Cardiac muscle cell (in vitro differentiated cells and primary cell): ENCODE results near the gene HDAC4. TPM values are rescaled to one million over a fixed set of nuclear protein-coding genes. Genes with fewer than 3 reads are reported as not detected.

Experiments
- DNase-seq, 2 donors: peaks; one replicate each; pipeline versions ENCODE4 v3.0.0 to v3.0.0-alpha.2; 2010 to 2017; ENCODE audit warnings: low read depth in 1 of 2, low spot score in 1 of 2
- H3K27ac ChIP-seq: fragments of 200-600 bp; sonication (generic); 2 replicates; pipeline ENCODE4 v1.5.1; 2016
- H3K27me3 ChIP-seq: fragments of 200-600 bp; sonication (generic); 2 replicates; pipeline ENCODE4 v1.6.0; 2016; ENCODE audit warnings: control low read depth
- H3K36me3 ChIP-seq: fragments of 200-600 bp; sonication (generic); 2 replicates; pipeline ENCODE4 v1.5.1; 2016; ENCODE audit warnings: control low read depth
- H3K4me1 ChIP-seq: fragments of 200-600 bp; sonication (generic); 2 replicates; pipeline ENCODE4 v1.8.1; 2017; ENCODE audit warnings: low read depth, mild to moderate bottlenecking, mixed run types
- H3K4me3 ChIP-seq: fragments of 200-600 bp; sonication (generic); 2 replicates; pipeline ENCODE4 v1.5.1; 2016; ENCODE audit warnings: mild to moderate bottlenecking
- H3K9me3 ChIP-seq: fragments of 200-600 bp; sonication (generic); 2 replicates; pipeline ENCODE4 v1.5.1; 2017; ENCODE audit warnings: low read depth, mild to moderate bottlenecking, control low read depth
- polyA plus RNA-seq: library from polyadenylated mRNA; unstranded; fragments of >200 nt; fragmentation: Nextera tagmentation; extraction: Ambion mirVana; gene quantifications from 2 replicates; pipeline ENCODE4 v1.2.1, GENCODE V29; 2016
- total RNA-seq: library from RNA; depleted of rRNA; stranded (reverse); fragments of >200 nt; gene quantifications from 2 replicates; pipeline ENCODE4 v1.2.3, GENCODE V29; 2016
- TF ChIP-seq, protein P1 (sequence below): IDR thresholded peaks from 2 replicates; pipeline ENCODE4 v1.5.1; 2012; ENCODE audit warnings: low read depth, mild to moderate bottlenecking, low read length

Gene HDAC4
- total and polyA plus RNA-seq, 2 experiments from 2014 or later, result 7.0 to 41.6 TPM

DNA sequence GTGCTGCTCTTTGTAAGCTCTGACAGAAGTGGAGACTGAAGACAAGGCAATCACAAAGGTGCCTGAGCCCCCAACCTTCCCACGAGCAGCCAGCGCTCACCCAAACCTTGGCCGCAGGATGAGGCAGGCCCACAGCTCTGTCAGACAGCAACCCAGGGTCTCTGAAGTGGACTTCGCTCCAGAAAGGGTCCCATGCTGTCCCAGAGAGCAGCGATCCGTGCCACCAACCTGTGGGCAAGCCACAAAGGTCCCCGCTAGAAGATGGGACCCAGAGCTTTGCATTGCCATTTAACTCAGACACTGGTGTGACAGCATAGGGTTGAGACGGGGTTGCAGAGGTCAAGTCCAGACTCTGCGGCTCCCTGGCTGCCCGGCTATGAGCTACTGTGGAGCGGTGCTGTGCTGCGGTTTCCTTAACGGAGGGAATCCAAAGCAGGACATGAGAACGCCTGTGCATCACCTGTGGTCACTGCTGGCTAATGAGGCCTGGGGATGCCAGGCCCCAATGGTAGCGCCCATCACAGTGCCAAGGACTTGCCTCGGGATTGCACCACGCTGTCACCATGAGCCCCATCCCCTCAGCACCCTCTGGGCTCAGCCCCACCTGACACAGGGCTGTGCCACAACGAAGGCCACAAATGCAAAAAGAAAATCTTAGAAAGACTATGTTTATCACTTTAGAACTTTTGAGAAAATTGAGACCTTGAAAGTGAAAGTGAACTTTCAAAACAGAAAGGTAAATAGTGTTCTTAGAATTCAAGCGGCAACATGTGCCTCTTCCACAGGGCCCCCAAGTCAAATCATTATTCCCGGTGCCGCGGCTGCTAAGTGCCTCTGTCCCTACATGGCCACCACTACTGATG, 103.4 kb downstream of the HDAC4 start:
- DNase-seq, result no peak
- no peaks in the 10 kb centered on the region for H3K36me3 ChIP-seq
- peaks cover 20% of the 10 kb centered on the region for H3K4me1 ChIP-seq
- no peak overlapping the region for H3K4me3 ChIP-seq
- H3K27me3 ChIP-seq, result no peaks in the 10 kb centered on the region
- H3K9me3 ChIP-seq, result no peaks in the 10 kb centered on the region
- H3K27ac ChIP-seq, result no peak overlapping the region
- TF ChIP-seq, protein P1, sequence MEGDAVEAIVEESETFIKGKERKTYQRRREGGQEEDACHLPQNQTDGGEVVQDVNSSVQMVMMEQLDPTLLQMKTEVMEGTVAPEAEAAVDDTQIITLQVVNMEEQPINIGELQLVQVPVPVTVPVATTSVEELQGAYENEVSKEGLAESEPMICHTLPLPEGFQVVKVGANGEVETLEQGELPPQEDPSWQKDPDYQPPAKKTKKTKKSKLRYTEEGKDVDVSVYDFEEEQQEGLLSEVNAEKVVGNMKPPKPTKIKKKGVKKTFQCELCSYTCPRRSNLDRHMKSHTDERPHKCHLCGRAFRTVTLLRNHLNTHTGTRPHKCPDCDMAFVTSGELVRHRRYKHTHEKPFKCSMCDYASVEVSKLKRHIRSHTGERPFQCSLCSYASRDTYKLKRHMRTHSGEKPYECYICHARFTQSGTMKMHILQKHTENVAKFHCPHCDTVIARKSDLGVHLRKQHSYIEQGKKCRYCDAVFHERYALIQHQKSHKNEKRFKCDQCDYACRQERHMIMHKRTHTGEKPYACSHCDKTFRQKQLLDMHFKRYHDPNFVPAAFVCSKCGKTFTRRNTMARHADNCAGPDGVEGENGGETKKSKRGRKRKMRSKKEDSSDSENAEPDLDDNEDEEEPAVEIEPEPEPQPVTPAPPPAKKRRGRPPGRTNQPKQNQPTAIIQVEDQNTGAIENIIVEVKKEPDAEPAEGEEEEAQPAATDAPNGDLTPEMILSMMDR, result no peak

DNA sequence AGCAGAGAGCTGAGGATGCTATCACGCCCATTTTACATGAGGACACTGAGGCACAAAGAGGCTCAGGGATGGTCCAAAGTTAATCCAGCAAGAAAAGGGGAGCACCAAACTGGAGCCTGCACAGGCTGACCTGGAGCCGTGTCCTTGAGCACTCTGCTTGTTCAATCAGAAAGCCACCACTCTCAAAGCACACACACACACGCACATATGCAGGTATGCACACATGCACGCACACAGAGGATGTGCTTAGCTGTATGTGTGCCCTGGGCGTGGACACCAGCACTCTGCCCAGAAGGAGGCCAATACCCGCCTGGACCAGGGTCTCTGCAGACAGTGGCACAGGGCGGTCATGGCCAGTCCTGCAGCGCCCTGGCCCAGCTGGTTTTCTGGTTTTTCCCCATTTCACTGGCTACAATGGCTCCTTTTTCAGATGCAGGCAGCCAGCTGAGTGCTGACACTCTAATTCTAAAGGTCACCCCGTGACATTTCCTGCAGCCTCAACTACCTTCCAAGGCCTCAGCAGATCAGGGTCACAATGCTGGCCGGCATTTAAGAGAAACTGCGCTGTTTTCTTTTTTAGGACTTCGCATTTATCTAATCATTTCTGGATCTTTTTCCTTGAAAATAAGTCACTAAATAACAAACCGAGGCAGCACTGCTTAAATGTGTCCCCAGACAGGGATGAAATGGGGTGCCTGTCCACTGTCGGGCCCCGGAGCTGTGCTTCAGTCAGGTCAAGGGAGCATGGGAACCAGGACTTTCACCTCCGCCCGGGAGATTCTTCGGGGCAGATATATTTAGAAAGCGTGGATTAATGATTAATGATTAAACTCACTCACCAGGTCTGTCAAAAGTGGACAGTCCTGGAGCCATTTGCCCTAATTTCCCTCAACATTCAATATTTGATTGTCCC, 104.5 kb downstream of the HDAC4 start:
- H3K27ac ChIP-seq, result no peak overlapping the region
- peaks cover 14% of the 10 kb centered on the region for H3K4me1 ChIP-seq
- no peaks in the 10 kb centered on the region for H3K36me3 ChIP-seq
- H3K27me3 ChIP-seq, result no peaks in the 10 kb centered on the region
- H3K9me3 ChIP-seq, result no peaks in the 10 kb centered on the region
- DNase-seq, result no peak
- H3K4me3 ChIP-seq, result no peak overlapping the region
- TF ChIP-seq, protein P1, result no peak

DNA sequence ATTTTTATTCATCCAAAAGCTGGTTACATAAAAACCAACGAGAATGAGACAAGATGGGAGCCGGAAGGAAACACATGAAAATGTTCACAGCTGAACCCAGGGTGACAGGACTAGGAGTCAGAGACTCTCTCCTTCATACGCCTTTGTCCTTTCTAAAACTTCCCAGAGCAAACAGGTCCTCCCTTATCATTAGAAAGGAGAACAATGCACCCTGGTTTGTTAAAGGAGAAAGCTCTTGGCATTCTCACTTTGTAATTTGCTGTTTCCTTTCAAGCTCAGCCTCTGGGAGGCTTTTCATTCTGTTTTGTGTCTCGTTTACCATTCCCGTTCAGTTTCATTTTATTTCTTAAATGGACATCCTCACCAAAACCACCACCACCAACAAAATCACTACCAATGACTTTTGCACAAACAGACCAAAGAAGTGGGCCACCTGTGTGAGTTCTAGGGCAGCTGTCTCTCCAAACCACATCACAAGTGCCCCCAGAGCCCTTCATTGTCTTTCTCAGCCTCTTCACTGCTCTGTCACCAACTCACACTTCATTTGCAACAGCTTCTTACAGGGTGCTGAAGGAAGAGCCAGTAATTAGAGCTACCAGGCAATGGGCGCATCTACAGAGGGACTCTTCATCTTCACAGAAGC, 105.3 kb downstream of the HDAC4 start:
- no peaks in the 10 kb centered on the region for H3K36me3 ChIP-seq
- H3K27ac ChIP-seq, result no peak overlapping the region
- peaks cover 16% of the 10 kb centered on the region for H3K4me1 ChIP-seq
- H3K9me3 ChIP-seq, result no peaks in the 10 kb centered on the region
- no peak for DNase-seq
- H3K4me3 ChIP-seq, result no peak overlapping the region
- TF ChIP-seq, protein P1, result no peak
- H3K27me3 ChIP-seq, result no peaks in the 10 kb centered on the region

DNA sequence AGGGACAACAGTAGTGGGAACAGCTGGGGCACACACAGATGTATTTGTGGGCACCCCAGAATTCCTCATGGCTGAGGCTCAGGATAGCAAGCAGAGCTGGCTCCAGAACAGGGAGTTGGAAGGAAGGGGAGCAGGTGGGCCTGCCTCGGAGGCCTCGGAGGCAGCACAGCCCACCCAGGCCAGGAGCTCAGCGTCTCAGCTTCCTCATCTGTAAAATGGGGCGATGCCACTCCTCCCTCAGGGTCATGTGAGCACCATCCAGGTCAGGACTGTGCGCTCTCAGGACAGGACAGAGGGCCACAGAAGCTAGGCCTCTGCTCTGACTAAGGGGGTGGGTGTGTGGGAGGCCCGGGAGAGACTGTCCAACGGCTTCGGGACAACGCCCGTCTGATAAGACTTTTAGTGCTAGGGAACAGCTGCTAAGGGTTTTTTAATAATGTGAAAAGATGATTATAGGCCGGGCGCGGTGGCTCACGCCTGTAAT, 106.2 kb downstream of the HDAC4 start:
- H3K27ac ChIP-seq, result no peak overlapping the region
- H3K9me3 ChIP-seq, result no peaks in the 10 kb centered on the region
- H3K27me3 ChIP-seq, result no peaks in the 10 kb centered on the region
- H3K36me3 ChIP-seq, result no peaks in the 10 kb centered on the region
- peaks cover 16% of the 10 kb centered on the region for H3K4me1 ChIP-seq
- no peak overlapping the region for H3K4me3 ChIP-seq
- DNase-seq, result no peak
- TF ChIP-seq, protein P1, result no peak

DNA sequence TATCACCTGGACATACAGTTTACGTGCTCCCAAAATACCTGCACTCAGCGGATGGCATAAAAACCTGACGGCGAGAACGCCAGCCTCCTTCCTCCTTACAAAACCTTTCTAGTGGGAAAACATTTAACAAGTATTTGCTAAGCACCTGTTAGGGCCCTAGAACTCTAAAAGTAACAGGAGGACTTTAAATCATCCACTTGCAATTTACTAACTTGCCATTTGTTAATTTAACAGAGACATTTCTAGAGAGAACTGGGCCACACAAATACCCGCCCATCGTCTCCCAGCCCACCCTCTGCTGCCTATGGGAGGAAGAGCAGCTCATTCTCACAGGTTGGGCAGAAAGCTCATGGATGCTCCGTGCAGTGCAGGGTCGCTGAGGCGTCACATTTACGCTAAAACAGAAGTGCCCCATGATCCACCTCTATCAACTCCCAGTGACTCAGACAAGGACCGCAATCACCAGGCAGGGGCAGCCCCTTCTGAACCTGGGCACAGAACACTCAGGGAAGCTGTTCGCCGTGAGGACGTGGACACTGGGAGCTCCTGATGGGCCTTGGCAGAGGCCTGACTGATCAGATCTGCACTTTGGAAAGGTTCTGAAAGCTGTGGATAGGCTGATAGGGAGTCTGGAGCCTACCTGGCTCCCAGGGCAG, 106.9 kb downstream of the HDAC4 start:
- no peaks in the 10 kb centered on the region for H3K27me3 ChIP-seq
- H3K27ac ChIP-seq, result no peak overlapping the region
- TF ChIP-seq, protein P1, result no peak
- DNase-seq, result no peak
- no peaks in the 10 kb centered on the region for H3K36me3 ChIP-seq
- H3K4me3 ChIP-seq, result no peak overlapping the region
- H3K4me1 ChIP-seq, result peaks cover 20% of the 10 kb centered on the region
- H3K9me3 ChIP-seq, result no peaks in the 10 kb centered on the region
